HCT116 (cell line): ENCODE data around the gene RABEP1. TPM values are rescaled to one million over a fixed set of nuclear protein-coding genes. Genes with fewer than 3 reads are reported as not detected.

ENCODE experiments used
- ATAC-seq: fragments of 200-7000 bp; cut with Tn5 transposase; 2 replicates; pipeline ENCODE4 v1.9.1; 2020; ENCODE audit warnings: mild to moderate bottlenecking, moderate library complexity
- BruUV-seq: library from RNA; stranded (reverse); fragments of 400-500 nt; replicated peaks from 2 replicates; lab custom pipeline; 2021; lab: Mats Ljungman, UMichigan
- CTCF ChIA-PET: fragments of 300-600 bp; sonication (Branson Sonifier 250); formaldehyde crosslinking; loops from one replicate; lab custom pipeline; 2021; ENCODE audit warnings: antibody characterized with exemption; lab: Charles Lee
- POLR2A ChIA-PET: fragments of 300-600, 350-600 bp; sonication (Branson Sonifier 250); formaldehyde crosslinking; loops from one replicate; lab custom pipeline; 2021; ENCODE audit warnings: antibody characterized with exemption; lab: Charles Lee
- RAD21 ChIA-PET, 2 experiments: fragments of 300-600 bp; sonication (Branson Sonifier 250); formaldehyde crosslinking; loops; one replicate each; lab custom pipeline; 2023; ENCODE audit warnings: low total read pairs in 2 of 2; ENCODE audit not compliant: uncharacterized antibody in 2 of 2, unreplicated experiment in 2 of 2, low non-redundant PET in 1 of 2; lab: Charles Lee
- DNase-seq: peaks from one replicate; pipeline ENCODE4 v3.0.0-alpha.2; 2010; ENCODE audit warnings: low read depth, low spot score
- H2AFZ ChIP-seq: fragments of 200-600 bp; shearing (Covaris generic), sonication (generic); 2 replicates; pipeline ENCODE4 v1.6.1; 2017; ENCODE audit warnings: low read depth, mixed run types, mixed read lengths, antibody characterized with exemption, low read length; ENCODE audit not compliant: poor library complexity, severe bottlenecking
- H3K27ac ChIP-seq: 2 replicates; pipeline ENCODE4 v1.5.1; 2012; ENCODE audit warnings: low read depth, low read length
- H3K27me3 ChIP-seq: fragments of 200-600 bp; sonication (generic); 2 replicates; pipeline ENCODE4 v1.6.1; 2016; ENCODE audit warnings: mixed run types, low read length, mixed read lengths; ENCODE audit not compliant: insufficient read depth
- H3K36me3 ChIP-seq, 2 experiments: fragments of 200-500 bp in 1 of 2; fragments of 200-600 bp in 1 of 2; sonication (Bioruptor generic) in 1 of 2; sonication (generic) in 1 of 2; 2 replicates each; pipeline versions ENCODE4 v1.5.1 to v1.6.1; 2014 to 2016; ENCODE audit warnings: low read length in 2 of 2, inconsistent platforms in 1 of 2, mixed read lengths in 1 of 2, mixed run types in 1 of 2; ENCODE audit not compliant: insufficient read depth in 2 of 2, control insufficient read depth in 1 of 2
- H3K4me1 ChIP-seq, 2 experiments: fragments of 200-600 bp in 1 of 2; sonication (generic) in 1 of 2; 2 replicates each; pipeline versions ENCODE4 v1.5.1 to v1.6.1; 2012 to 2017; ENCODE audit warnings: low read length in 2 of 2, inconsistent platforms in 1 of 2, mild to moderate bottlenecking in 1 of 2, mixed read lengths in 1 of 2, mixed run types in 1 of 2, moderate library complexity in 1 of 2; ENCODE audit not compliant: insufficient read depth in 2 of 2, control insufficient read depth in 1 of 2
- H3K4me2 ChIP-seq: fragments of 200-600 bp; sonication (generic); 2 replicates; pipeline ENCODE4 v1.6.1; 2017; ENCODE audit warnings: mixed run types, low read length, mixed read lengths
- H3K4me3 ChIP-seq, 2 experiments: fragments of 200-600 bp in 1 of 2; sonication (generic) in 1 of 2; replicated peaks in 1 of 2; 2 replicates each; pipeline ENCODE4 v1.5.1; 2011 to 2016; ENCODE audit warnings: low read length in 2 of 2, control low read depth in 1 of 2, low read depth in 1 of 2, mild to moderate bottlenecking in 1 of 2, mixed read lengths in 1 of 2, mixed run types in 1 of 2
- H3K79me2 ChIP-seq: fragments of 200-600 bp; sonication (generic); 2 replicates; pipeline ENCODE4 v1.6.1; 2017; ENCODE audit warnings: mild to moderate bottlenecking, mixed run types, low read length, moderate library complexity, mixed read lengths; ENCODE audit not compliant: insufficient read depth
- H3K9ac ChIP-seq: fragments of 200-600 bp; sonication (generic); 2 replicates; pipeline ENCODE4 v1.6.1; 2016; ENCODE audit warnings: low read length, mixed read lengths
- H3K9me2 ChIP-seq: fragments of 200-600 bp; sonication (generic), shearing (Covaris generic); 2 replicates; pipeline ENCODE4 v1.6.1; 2017; ENCODE audit warnings: mixed run types, mild to moderate bottlenecking, moderate library complexity; ENCODE audit not compliant: insufficient read depth
- H3K9me3 ChIP-seq, 2 experiments: fragments of 200-500 bp in 1 of 2; fragments of 200-600 bp in 1 of 2; sonication (Bioruptor generic) in 1 of 2; sonication (generic) in 1 of 2; 2 replicates each; pipeline ENCODE4 v1.6.1; 2014 to 2017; ENCODE audit warnings: low read length in 2 of 2, mixed read lengths in 2 of 2, inconsistent platforms in 1 of 2, low read depth in 1 of 2, mild to moderate bottlenecking in 1 of 2, mixed run types in 1 of 2, moderate library complexity in 1 of 2; ENCODE audit not compliant: control insufficient read depth in 1 of 2, insufficient read depth in 1 of 2
- H4K20me1 ChIP-seq: fragments of 200-600 bp; sonication (generic), shearing (Covaris generic); 2 replicates; pipeline ENCODE4 v1.6.1; 2017; ENCODE audit warnings: mixed run types, mild to moderate bottlenecking, moderate library complexity; ENCODE audit not compliant: insufficient read depth
- CEBPB ChIP-seq: IDR thresholded peaks from 2 replicates; pipeline ENCODE4 v1.6.1; 2012; ENCODE audit warnings: low read depth
- CTCF ChIP-seq, 3 experiments: fragments of 200-600 bp in 1 of 3; sonication (generic) in 1 of 3; IDR thresholded peaks in 2 of 3; conservative IDR thresholded peaks in 1 of 3; 2 replicates each; pipeline ENCODE4 v1.5.1; 2012 to 2017; ENCODE audit warnings: low read depth in 2 of 3, low read length in 2 of 3, antibody characterized with exemption in 1 of 3, borderline replicate concordance in 1 of 3, control low read depth in 1 of 3, mild to moderate bottlenecking in 1 of 3, mixed read lengths in 1 of 3, mixed run types in 1 of 3, moderate library complexity in 1 of 3; ENCODE audit not compliant: insufficient read depth in 1 of 3
- EGR1 ChIP-seq: IDR thresholded peaks from 2 replicates; pipeline ENCODE4 v1.6.1; 2012; ENCODE audit warnings: low read depth
- EZH2 ChIP-seq: fragments of 200-600 bp; sonication (generic); IDR thresholded peaks from 2 replicates; pipeline ENCODE4 v1.6.1; 2017; ENCODE audit warnings: antibody characterized with exemption, mixed run types
- EZH2phosphoT487 ChIP-seq: fragments of 200-600 bp; IDR thresholded peaks from 2 replicates; pipeline ENCODE4 v1.6.1; 2018; ENCODE audit warnings: antibody characterized with exemption, borderline replicate concordance
- JUND ChIP-seq: IDR thresholded peaks from 2 replicates; pipeline ENCODE4 v1.6.1; 2012
- SIN3A ChIP-seq: IDR thresholded peaks from 2 replicates; pipeline ENCODE4 v1.6.1; 2012; ENCODE audit warnings: low read depth
- SP1 ChIP-seq: IDR thresholded peaks from 2 replicates; pipeline ENCODE4 v1.6.1; 2012; ENCODE audit warnings: low read depth
- SRF ChIP-seq: IDR thresholded peaks from 2 replicates; pipeline ENCODE4 v1.6.1; 2012; ENCODE audit warnings: low read depth
- TCF7L2 ChIP-seq: IDR thresholded peaks from 2 replicates; pipeline ENCODE4 v1.7.0; 2011; ENCODE audit warnings: borderline replicate concordance, inconsistent platforms; ENCODE audit not compliant: insufficient read depth, insufficient read length; ENCODE audit errors: extremely low read depth
- YY1 ChIP-seq: IDR thresholded peaks from 2 replicates; pipeline ENCODE4 v1.6.1; 2011; ENCODE audit warnings: low read length, low read depth, moderate library complexity, mild to moderate bottlenecking; ENCODE audit not compliant: insufficient replicate concordance; ENCODE audit errors: extremely low read depth
- intact Hi-C: fragments of 100-400 bp; cut with micrococcal nuclease; formaldehyde crosslinking; loops from 2 replicates; pipeline ENCODE4 v1.10.0; 2022
- total RNA-seq: library from RNA; stranded (reverse); gene quantifications from one replicate; pipeline ENCODE4 v1.2.1, GENCODE V29; 2021; ENCODE audit not compliant: unreplicated experiment
- TF ChIP-seq, protein P1 (sequence below): IDR thresholded peaks from 2 replicates; pipeline ENCODE4 v1.6.1; 2011; ENCODE audit warnings: mild to moderate bottlenecking, low read length, moderate library complexity; ENCODE audit not compliant: insufficient replicate concordance; ENCODE audit errors: extremely low read depth
- TF ChIP-seq, protein P2 (sequence below): IDR thresholded peaks from 2 replicates; pipeline ENCODE4 v1.6.1; 2012

The RABEP1 gene
- total RNA-seq, 1 experiment from 2014 or later, result 38.5 TPM

GRCh38 chr17:5269241-5269960, 12.7 kb upstream of the RABEP1 start (continued):
- TF ChIP-seq, protein P1, sequence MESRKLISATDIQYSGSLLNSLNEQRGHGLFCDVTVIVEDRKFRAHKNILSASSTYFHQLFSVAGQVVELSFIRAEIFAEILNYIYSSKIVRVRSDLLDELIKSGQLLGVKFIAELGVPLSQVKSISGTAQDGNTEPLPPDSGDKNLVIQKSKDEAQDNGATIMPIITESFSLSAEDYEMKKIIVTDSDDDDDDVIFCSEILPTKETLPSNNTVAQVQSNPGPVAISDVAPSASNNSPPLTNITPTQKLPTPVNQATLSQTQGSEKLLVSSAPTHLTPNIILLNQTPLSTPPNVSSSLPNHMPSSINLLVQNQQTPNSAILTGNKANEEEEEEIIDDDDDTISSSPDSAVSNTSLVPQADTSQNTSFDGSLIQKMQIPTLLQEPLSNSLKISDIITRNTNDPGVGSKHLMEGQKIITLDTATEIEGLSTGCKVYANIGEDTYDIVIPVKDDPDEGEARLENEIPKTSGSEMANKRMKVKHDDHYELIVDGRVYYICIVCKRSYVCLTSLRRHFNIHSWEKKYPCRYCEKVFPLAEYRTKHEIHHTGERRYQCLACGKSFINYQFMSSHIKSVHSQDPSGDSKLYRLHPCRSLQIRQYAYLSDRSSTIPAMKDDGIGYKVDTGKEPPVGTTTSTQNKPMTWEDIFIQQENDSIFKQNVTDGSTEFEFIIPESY, result no peak
- TF ChIP-seq JUND, result no peak
- no peak for TF ChIP-seq CTCF (IDR thresholded peaks at IDR 0.05 in 2 of 3, conservative IDR thresholded peaks at IDR 0.05 in 1 of 3; ENCODE audit: borderline replicate concordance in 1 of 3, insufficient read depth in 1 of 3, low read depth in 2 of 3, low read length in 2 of 3)
- TF ChIP-seq EZH2, result no peak

DNA sequence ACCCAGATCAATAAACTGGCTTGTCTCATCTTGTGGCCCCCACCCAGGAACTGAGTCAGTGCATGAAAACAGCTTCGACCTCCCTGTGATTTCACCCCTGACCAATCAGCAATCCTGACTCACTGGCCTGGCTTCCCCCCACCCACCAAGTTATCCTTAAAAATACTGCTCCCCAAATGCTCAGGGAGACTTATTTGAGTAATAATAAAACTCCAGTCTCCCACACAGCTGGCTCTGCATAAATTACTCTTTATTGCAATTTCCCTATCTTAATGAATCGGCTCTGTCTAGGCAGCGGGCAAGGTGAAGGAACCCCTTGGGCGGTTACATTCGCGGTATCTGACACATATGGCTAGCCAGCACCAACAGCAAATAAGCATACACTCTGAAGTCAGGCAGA, 9.8 kb upstream of the RABEP1 start:
- RAD21 ChIA-PET, result no interaction called here
- no peaks in the 10 kb centered on the region for H3K27me3 ChIP-seq
- H3K9me3 ChIP-seq, result no peaks in the 10 kb centered on the region
- no peaks in the 10 kb centered on the region for H3K9me2 ChIP-seq
- H3K4me3 ChIP-seq, result no peak overlapping the region
- TF ChIP-seq SIN3A (no peak), TCF7L2 (no peak), YY1 (no peak), EZH2phosphoT487 (no peak), JUND (no peak), SRF (no peak), CEBPB (no peak), EGR1 (no peak), SP1 (no peak)
- TF ChIP-seq, protein P2, sequence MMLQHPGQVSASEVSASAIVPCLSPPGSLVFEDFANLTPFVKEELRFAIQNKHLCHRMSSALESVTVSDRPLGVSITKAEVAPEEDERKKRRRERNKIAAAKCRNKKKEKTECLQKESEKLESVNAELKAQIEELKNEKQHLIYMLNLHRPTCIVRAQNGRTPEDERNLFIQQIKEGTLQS, result no peak
- TF ChIP-seq, all 23 proteins: peak for 0
- peaks cover 0 to 5% of the 10 kb centered on the region in 2 experiments; a peak in 1 of 4 replicates for H3K4me1 ChIP-seq
- DNase-seq, result no peak
- H3K36me3 ChIP-seq, result no peaks in the 10 kb centered on the region
- H2AFZ ChIP-seq, result no peak overlapping the region
- H4K20me1 ChIP-seq, result no peaks in the 10 kb centered on the region
- intact Hi-C loops, result loop anchor here (5.0 kb wide), 1 partner anchor 645 kb away; no protein-coding TSS in a partner anchor
- ATAC-seq, result no peak
- no TSS peak for BruUV-seq
- no peak overlapping the region for H3K9ac ChIP-seq
- ChIA-PET POLR2A (interaction anchor here (1.3 kb wide), 1 partner anchor 9 kb away, joined by 4 read pairs; the partner anchor contains the start of gene RABEP1), CTCF (no interaction called here)
- no peak overlapping the region for H3K27ac ChIP-seq
- H3K4me2 ChIP-seq, result no peak overlapping the region
- H3K79me2 ChIP-seq, result no peaks in the 10 kb centered on the region
